GM23248 (cell line): ENCODE data around the gene TNIP1.

Experiments used
- EZH2 ChIP-seq: fragments of 200-600 bp; sonication (generic); IDR thresholded peaks from 2 replicates; pipeline ENCODE4 v1.6.1; 2018; ENCODE audit warnings: antibody characterized with exemption, mild to moderate bottlenecking; ENCODE audit not compliant: insufficient read depth, poor library complexity, severe bottlenecking
- EZH2phosphoT487 ChIP-seq: fragments of 200-600 bp; sonication (generic); IDR thresholded peaks from 2 replicates; pipeline ENCODE4 v1.6.1; 2018; ENCODE audit warnings: antibody characterized with exemption, moderate library complexity, mild to moderate bottlenecking, low read depth; ENCODE audit not compliant: insufficient read depth

DNA sequence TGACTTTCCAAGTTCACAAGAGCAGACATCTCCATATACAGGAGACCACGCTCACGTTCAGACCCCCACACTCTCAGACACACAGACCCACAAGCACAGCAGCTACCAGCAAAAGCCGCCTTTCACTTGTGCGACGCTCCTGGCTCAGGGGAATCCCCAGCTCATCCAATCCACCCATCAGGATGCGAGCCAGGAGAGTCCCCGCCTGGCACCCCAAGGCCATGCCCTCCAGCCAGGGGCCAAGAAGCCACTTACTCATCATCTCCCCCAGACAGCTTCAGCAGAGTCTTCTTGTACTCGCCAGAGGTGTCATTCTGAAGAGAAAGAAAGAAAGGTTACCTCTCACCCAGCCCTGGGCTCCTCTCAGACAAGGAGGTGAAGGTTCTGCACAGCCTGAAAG lies 47.1 kb upstream of the TNIP1 start:
- TF ChIP-seq EZH2: no peak
- TF ChIP-seq EZH2phosphoT487: no peak
